ENCODE measurements around the gene TMEM260. TPM values are rescaled to one million over a fixed set of nuclear protein-coding genes. Genes with fewer than 3 reads are reported as not detected.

Gene TMEM260
- total RNA-seq, 2 donors from 2014 or later = 12.1 to 22.6 TPM

GRCh38 chr14:56617084-56617483 lies 37.5 kb downstream of the TMEM260 start:
- intact Hi-C loops (cut with DNase I) = no loop called here
- Histone ChIP-seq H3K27ac (no peak overlapping the region), H3K36me3 (no peaks in the 10 kb centered on the region), H3K9me3 (no peaks in the 10 kb centered on the region), H3K4me3 (no peak overlapping the region), H3K27me3 (replicated peaks; ENCODE audit: insufficient read depth) (no peaks in the 10 kb centered on the region), H3K4me1 (replicated peaks) (no peaks in the 10 kb centered on the region)
- DNase-seq (ENCODE audit: low spot score) = no peak
- TF ChIP-seq, protein P1, sequence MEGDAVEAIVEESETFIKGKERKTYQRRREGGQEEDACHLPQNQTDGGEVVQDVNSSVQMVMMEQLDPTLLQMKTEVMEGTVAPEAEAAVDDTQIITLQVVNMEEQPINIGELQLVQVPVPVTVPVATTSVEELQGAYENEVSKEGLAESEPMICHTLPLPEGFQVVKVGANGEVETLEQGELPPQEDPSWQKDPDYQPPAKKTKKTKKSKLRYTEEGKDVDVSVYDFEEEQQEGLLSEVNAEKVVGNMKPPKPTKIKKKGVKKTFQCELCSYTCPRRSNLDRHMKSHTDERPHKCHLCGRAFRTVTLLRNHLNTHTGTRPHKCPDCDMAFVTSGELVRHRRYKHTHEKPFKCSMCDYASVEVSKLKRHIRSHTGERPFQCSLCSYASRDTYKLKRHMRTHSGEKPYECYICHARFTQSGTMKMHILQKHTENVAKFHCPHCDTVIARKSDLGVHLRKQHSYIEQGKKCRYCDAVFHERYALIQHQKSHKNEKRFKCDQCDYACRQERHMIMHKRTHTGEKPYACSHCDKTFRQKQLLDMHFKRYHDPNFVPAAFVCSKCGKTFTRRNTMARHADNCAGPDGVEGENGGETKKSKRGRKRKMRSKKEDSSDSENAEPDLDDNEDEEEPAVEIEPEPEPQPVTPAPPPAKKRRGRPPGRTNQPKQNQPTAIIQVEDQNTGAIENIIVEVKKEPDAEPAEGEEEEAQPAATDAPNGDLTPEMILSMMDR (IDR thresholded peaks at IDR 0.05) = no peak
- TF ChIP-seq POLR2AphosphoS5 (IDR thresholded peaks at IDR 0.05) = no peak
- TF ChIP-seq POLR2A (IDR thresholded peaks at IDR 0.05) = no peak

- TF ChIP-seq POLR2AphosphoS5 (IDR thresholded peaks at IDR 0.05) (no peak), POLR2A (IDR thresholded peaks at IDR 0.05) (no peak)
- TF ChIP-seq, protein P1 (IDR thresholded peaks at IDR 0.05) = no peak
- no peaks in the 10 kb centered on the region for H3K4me1 ChIP-seq (replicated peaks)
- no peaks in the 10 kb centered on the region for H3K36me3 ChIP-seq
- no peak for DNase-seq (ENCODE audit: low spot score)
- WGBS = 55% methylated on average over 3 of the region's 3 CpGs
- no peaks in the 10 kb centered on the region for H3K9me3 ChIP-seq
- H3K27me3 ChIP-seq (replicated peaks; ENCODE audit: insufficient read depth) = no peaks in the 10 kb centered on the region
- intact Hi-C loops (cut with DNase I) = no loop called here
- no peak overlapping the region for H3K27ac ChIP-seq
- no peak overlapping the region for H3K4me3 ChIP-seq
Observed at GRCh38 chr14:56630707-56631106, 51.1 kb downstream of the TMEM260 start.

DNA sequence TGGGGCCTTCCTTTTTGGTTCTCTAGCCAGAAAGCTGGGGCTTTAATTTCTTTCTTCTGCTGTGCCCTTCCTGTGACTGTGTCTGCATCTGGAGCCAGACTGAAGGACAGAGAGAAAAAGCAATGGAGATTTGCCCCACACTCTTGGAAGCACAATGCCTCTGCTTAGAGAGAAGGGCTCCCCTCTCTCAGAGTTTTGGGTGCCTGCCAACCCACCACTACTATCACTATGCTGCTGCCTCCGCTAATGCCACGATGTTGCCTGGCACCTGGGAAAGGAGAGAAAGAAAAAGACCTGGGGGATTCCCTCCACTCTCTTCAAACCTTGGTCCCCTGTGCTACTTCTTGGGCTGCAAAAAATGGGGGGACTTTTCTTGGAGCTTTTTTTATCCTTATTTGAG lies 52.6 kb downstream of the TMEM260 start:
- Histone ChIP-seq H3K36me3 (peaks cover 1 to 7% of the 10 kb centered on the region in 2 donors), H3K9me3 (no peaks in the 10 kb centered on the region), H3K27ac (no peak overlapping the region), H3K4me3 (no peak overlapping the region), H3K4me1 (replicated peaks) (no peaks in the 10 kb centered on the region), H3K27me3 (replicated peaks; ENCODE audit: insufficient read depth) (no peaks in the 10 kb centered on the region)
- no peak for DNase-seq (ENCODE audit: low spot score)
- TF ChIP-seq, protein P1 (IDR thresholded peaks at IDR 0.05) = no peak
- TF ChIP-seq POLR2AphosphoS5 (IDR thresholded peaks at IDR 0.05) (no peak), POLR2A (IDR thresholded peaks at IDR 0.05) (no peak)
- intact Hi-C loops (cut with DNase I) = no loop called here
- 100% methylated on average over 2 of the region's 2 CpGs for WGBS

DNA sequence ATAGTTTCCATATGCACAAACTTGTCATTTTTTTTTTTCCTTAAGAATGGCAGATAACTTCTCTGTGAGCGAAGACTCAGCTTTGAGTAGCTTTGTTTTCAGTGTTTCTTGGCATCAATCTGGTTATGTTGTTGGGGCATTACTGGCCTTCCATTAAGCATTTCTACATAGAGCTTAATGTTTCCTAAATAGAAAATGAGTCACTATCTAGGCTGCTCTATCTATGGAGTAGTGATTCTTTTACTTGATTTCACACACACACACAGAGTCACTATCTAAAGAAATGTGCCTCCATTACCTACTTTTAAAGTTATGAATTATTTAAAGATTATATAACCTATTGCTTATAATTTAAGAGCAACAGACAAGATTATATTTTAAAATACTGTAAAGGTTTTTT lies 53.9 kb downstream of the TMEM260 start:
- Histone ChIP-seq H3K27me3 (replicated peaks; ENCODE audit: insufficient read depth) (no peaks in the 10 kb centered on the region), H3K4me1 (replicated peaks) (no peaks in the 10 kb centered on the region), H3K36me3 (peaks cover 4 to 8% of the 10 kb centered on the region in 2 donors), H3K27ac (no peak overlapping the region), H3K4me3 (no peak overlapping the region), H3K9me3 (no peaks in the 10 kb centered on the region)
- TF ChIP-seq, protein P1 (IDR thresholded peaks at IDR 0.05) = no peak
- no peak for TF ChIP-seq POLR2AphosphoS5 (IDR thresholded peaks at IDR 0.05)
- no peak for TF ChIP-seq POLR2A (IDR thresholded peaks at IDR 0.05)
- 94% methylated on average over 1 of the region's 1 CpG for WGBS
- intact Hi-C loops (cut with DNase I) = no loop called here
- no peak for DNase-seq (ENCODE audit: low spot score)

- TF ChIP-seq POLR2A (IDR thresholded peaks at IDR 0.05) (no peak), POLR2AphosphoS5 (IDR thresholded peaks at IDR 0.05) (no peak)
- TF ChIP-seq, protein P1 (IDR thresholded peaks at IDR 0.05) = no peak
- DNase-seq (ENCODE audit: low spot score) = no peak
- 92% methylated on average over 2 of the region's 2 CpGs for WGBS
- intact Hi-C loops (cut with DNase I) = no loop called here
- no peak overlapping the region for H3K4me3 ChIP-seq
- no peaks in the 10 kb centered on the region for H3K4me1 ChIP-seq (replicated peaks)
- no peak overlapping the region for H3K27ac ChIP-seq
- no peaks in the 10 kb centered on the region for H3K27me3 ChIP-seq (replicated peaks; ENCODE audit: insufficient read depth)
- no peaks in the 10 kb centered on the region for H3K9me3 ChIP-seq
- peaks cover 4 to 12% of the 10 kb centered on the region in 2 donors for H3K36me3 ChIP-seq
Observed at GRCh38 chr14:56635041-56635440, 55.4 kb downstream of the TMEM260 start.

Measured in prostate gland (tissue), 2 donors.